Measurements from ENCODE around the gene MED27.

The MED27 gene

DNA sequence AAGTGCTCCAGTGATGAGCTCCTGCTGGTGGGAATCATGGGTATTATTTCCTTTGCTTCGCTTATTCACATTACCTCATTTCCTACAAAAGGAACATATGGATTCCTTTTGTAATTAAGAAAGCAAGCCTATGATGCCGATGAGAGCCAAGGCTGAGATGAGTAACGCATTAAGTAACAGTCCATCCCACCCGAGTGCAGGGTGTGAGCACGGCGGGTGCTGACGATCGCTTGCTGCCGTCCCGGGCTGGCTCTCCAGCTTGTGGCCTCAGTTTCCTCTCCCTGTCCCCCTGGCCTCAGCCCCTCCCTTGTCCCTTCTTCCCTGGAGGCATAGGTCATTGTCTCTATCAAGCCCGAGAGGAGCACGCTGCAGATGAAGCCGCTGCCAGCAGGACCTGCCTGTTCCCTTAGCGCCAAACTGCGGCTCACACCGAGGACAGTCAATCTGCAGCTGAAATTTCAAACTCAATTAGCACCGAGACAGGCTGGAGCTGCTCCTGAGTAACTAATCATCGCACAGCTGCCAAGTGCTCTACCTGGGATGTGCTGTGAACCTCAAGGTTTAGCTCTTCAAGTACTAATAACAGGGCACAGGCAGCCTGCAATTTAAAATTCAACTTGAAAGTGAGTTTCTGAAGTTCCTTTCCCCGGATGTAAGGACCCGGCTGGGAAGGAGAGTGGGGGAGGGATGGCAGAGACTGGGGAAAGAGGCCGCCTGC lies 224.6 kb downstream of the MED27 start:
- Mint-ChIP-seq H3K27me3 (no peaks in the 10 kb centered on the region), H3K36me3 (peaks cover 4% of the 10 kb centered on the region), H3K27ac (no peak overlapping the region), H3K4me3 (no peak overlapping the region), H3K9me3 (no peaks in the 10 kb centered on the region), H3K4me1 (no peaks in the 10 kb centered on the region)

- Mint-ChIP-seq H3K36me3 (no peaks in the 10 kb centered on the region), H3K4me3 (no peak overlapping the region), H3K27ac (no peak overlapping the region), H3K9me3 (no peaks in the 10 kb centered on the region), H3K27me3 (no peaks in the 10 kb centered on the region), H3K4me1 (no peaks in the 10 kb centered on the region)
These were observed 225.3 kb downstream of the MED27 start for GRCh38 chr9:131854334-131854733.

- Mint-ChIP-seq H3K4me3 (no peak overlapping the region), H3K27ac (no peak overlapping the region), H3K36me3 (no peaks in the 10 kb centered on the region), H3K4me1 (no peaks in the 10 kb centered on the region), H3K9me3 (no peaks in the 10 kb centered on the region), H3K27me3 (no peaks in the 10 kb centered on the region)
These were observed 226.2 kb downstream of the MED27 start for GRCh38 chr9:131853434-131853833.

- no peaks in the 10 kb centered on the region for H3K9me3 Mint-ChIP-seq
- H3K27ac Mint-ChIP-seq, result no peak overlapping the region
- H3K36me3 Mint-ChIP-seq, result no peaks in the 10 kb centered on the region
- no peaks in the 10 kb centered on the region for H3K4me1 Mint-ChIP-seq
- no peak overlapping the region for H3K4me3 Mint-ChIP-seq
- no peaks in the 10 kb centered on the region for H3K27me3 Mint-ChIP-seq
These were observed 228.3 kb downstream of the MED27 start for GRCh38 chr9:131851414-131851813.

DNA sequence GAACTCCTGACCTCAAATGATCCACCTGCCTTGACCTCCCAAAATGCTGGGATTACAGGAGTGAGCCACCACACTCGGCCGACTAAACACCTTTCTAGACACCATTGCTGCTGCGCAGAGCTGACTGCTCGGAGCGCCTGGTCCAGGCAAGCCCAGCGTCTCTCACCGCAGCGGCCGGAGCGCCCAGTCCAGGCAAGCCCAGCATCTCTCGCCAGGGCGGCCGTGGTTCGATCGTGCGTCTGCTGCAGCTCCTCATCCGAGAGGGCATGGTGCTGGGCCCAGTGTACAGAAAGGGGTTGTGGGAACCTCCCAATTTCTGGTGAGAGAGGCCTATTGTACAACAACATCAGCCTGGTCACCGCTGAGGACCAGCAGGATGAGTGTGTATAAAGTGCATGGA lies 230.3 kb downstream of the MED27 start:
- H3K27ac Mint-ChIP-seq, result no peak overlapping the region
- no peaks in the 10 kb centered on the region for H3K9me3 Mint-ChIP-seq
- no peak overlapping the region for H3K4me3 Mint-ChIP-seq
- no peaks in the 10 kb centered on the region for H3K27me3 Mint-ChIP-seq
- no peaks in the 10 kb centered on the region for H3K4me1 Mint-ChIP-seq
- no peaks in the 10 kb centered on the region for H3K36me3 Mint-ChIP-seq

GRCh38 chr9:131848570-131849160 lies 231.0 kb downstream of the MED27 start:
- H3K4me3 Mint-ChIP-seq, result no peak overlapping the region
- no peaks in the 10 kb centered on the region for H3K4me1 Mint-ChIP-seq
- H3K9me3 Mint-ChIP-seq, result no peaks in the 10 kb centered on the region
- H3K27me3 Mint-ChIP-seq, result no peaks in the 10 kb centered on the region
- H3K36me3 Mint-ChIP-seq, result no peaks in the 10 kb centered on the region
- no peak overlapping the region for H3K27ac Mint-ChIP-seq

GRCh38 chr9:131847665-131848354 lies 231.9 kb downstream of the MED27 start:
- no peaks in the 10 kb centered on the region for H3K4me1 Mint-ChIP-seq
- no peak overlapping the region for H3K4me3 Mint-ChIP-seq
- no peak overlapping the region for H3K27ac Mint-ChIP-seq
- H3K9me3 Mint-ChIP-seq, result no peaks in the 10 kb centered on the region
- H3K36me3 Mint-ChIP-seq, result no peaks in the 10 kb centered on the region
- no peaks in the 10 kb centered on the region for H3K27me3 Mint-ChIP-seq

- Mint-ChIP-seq H3K4me3 (no peak overlapping the region), H3K27me3 (no peaks in the 10 kb centered on the region), H3K27ac (no peak overlapping the region), H3K36me3 (no peaks in the 10 kb centered on the region), H3K9me3 (no peaks in the 10 kb centered on the region), H3K4me1 (no peaks in the 10 kb centered on the region)
These were observed 234.1 kb downstream of the MED27 start for GRCh38 chr9:131845305-131846298.

GRCh38 chr9:131844745-131845118 lies 234.9 kb downstream of the MED27 start:
- no peaks in the 10 kb centered on the region for H3K27me3 Mint-ChIP-seq
- H3K36me3 Mint-ChIP-seq, result no peaks in the 10 kb centered on the region
- H3K4me3 Mint-ChIP-seq, result no peak overlapping the region
- H3K9me3 Mint-ChIP-seq, result no peaks in the 10 kb centered on the region
- H3K27ac Mint-ChIP-seq, result no peak overlapping the region
- H3K4me1 Mint-ChIP-seq, result no peaks in the 10 kb centered on the region

DNA sequence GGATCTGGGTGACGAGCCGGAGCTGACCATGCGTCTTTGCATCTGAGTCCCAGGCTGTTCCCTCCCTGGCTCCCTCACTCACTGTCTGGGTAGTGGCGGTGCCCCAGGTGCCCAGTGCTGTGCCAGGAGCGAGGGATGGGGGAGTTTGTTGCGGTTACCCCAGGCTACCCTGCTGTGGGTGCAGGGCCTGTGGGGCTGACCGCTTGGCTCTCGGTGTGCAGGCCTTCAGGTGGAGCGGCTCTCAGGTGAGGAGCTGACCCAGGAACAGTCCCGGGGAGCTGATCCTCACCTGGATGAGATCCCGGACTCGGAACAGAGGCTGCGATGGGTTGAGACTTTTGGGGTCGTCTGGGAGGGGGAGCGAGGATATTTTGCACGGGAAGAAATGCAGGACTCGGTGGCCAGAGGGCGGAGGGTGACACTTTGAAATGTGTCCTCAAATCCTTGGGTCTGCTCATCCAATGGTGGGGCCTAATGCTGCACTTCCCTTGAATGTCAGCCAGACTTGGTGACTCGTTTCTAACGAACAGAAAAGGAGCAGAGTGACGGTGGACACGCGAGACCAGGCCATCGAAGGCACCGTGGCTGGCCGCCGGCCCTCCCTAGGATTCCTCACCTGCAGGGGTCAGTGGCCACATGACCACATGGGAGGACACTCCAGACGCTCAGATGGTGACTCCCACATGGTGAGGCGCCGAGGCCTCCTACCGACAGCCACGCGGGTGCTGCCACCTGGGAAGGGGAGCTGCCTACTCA lies 235.5 kb downstream of the MED27 start:
- H3K4me3 Mint-ChIP-seq, result no peak overlapping the region
- H3K27me3 Mint-ChIP-seq, result no peaks in the 10 kb centered on the region
- no peak overlapping the region for H3K27ac Mint-ChIP-seq
- no peaks in the 10 kb centered on the region for H3K9me3 Mint-ChIP-seq
- H3K36me3 Mint-ChIP-seq, result no peaks in the 10 kb centered on the region
- no peaks in the 10 kb centered on the region for H3K4me1 Mint-ChIP-seq

DNA sequence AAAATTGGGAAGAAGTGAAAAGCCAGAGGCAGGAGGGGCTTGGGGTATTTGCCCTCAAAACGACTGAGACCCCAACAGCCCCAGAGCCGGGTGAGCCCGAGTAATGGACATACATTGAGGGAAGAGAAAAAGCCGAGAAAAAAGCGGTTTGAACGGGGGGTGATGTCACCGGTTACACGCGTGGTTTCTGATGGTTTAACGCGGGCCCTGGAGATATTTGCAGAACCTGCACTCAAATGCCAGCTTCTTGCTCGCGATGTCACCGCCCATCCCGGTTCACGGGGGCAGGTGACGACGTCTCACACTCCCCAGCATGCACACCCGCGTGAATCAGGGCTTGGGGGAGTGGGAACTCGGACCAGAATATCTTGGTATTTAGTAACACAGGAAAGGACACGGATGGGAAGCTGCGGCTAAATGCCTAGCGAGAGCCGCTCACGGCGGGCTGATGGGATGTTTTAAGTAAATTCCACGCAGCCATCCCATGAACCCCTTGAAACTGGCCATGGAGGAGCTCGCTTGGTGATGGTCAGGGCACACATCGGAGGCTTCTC lies 237.8 kb downstream of the MED27 start:
- Mint-ChIP-seq H3K27ac (no peak overlapping the region), H3K9me3 (no peaks in the 10 kb centered on the region), H3K4me1 (no peaks in the 10 kb centered on the region), H3K36me3 (no peaks in the 10 kb centered on the region), H3K4me3 (no peak overlapping the region), H3K27me3 (peaks cover 4% of the 10 kb centered on the region)

DNA sequence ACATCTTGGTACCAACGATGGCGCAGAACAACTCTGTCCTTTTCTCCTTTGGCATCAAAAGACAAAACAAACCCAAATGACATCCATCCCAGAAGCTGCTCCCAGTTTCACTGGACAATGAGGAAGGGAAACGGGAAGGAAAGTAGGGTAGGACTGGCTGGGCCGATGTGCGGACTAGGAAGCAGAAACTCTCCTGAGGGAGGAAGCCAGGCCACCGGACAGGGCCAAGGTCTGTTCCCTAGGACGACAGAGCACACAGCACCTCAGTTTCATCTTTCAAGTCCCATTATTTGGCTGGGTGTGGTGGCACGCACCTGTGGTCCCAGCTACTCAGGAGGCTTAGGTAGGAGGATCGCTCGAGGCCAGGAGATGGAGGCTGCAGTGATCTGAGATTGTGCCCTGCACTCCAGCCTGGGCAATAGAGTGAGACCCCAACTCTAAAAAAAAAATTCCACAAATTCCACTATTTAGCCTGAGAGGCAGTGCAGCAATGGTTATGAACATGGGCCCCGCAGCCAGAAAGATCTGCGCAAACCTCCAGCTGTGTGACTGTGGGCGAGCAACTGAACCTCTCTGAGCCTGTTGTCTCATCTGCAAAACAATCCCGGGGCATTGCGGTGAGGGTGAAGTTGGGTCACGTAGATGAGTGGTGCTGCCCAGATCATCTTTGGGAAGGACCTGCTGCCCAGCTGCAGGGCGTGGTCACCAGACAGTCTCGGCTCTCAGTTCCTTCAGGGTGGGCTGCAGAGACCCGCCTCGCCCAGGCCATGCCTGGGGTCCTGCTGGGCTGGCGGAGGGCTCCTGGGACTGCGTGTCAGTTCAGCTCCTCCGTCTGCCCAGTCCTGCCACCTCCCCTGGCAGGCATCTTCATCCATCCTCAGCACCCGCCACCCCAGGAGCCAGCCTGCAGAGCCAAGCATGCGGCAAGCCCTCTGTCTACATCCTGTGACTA lies 238.6 kb downstream of the MED27 start:
- Mint-ChIP-seq H3K27me3 (peaks cover 4% of the 10 kb centered on the region), H3K4me3 (no peak overlapping the region), H3K27ac (no peak overlapping the region), H3K4me1 (no peaks in the 10 kb centered on the region), H3K36me3 (no peaks in the 10 kb centered on the region), H3K9me3 (no peaks in the 10 kb centered on the region)

DNA sequence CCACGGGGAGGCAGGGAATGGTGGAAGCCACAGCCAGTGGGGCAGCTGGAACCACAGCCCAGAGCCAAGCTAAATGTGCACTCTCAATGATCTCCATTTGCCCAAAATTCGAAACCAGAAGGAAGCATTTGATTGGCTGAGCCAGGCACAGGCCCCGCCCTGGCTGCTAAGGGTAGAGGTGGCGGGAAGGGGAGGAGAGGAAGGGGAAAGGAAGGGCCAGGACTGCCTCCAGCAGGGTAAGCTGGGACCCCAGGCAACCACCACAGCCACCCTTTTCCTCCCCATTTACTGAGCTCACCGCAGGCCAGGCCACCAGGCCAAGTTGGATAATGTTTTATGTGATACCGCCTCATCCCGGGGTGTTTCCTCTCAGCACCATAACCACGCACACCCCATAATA lies 239.4 kb downstream of the MED27 start:
- Mint-ChIP-seq H3K4me1 (no peaks in the 10 kb centered on the region), H3K4me3 (no peak overlapping the region), H3K27ac (no peak overlapping the region), H3K27me3 (peaks cover 5% of the 10 kb centered on the region), H3K36me3 (no peaks in the 10 kb centered on the region), H3K9me3 (no peaks in the 10 kb centered on the region)

Measured in activated naive CD4-positive, alpha-beta T cell treated with anti-CD3 and anti-CD28 coated beads, Interleukin-2, amount 50 U/mL, for 24 hours (primary cell).